SU-DHL-6 (cell line): ENCODE results near the gene SCLT1.

ENCODE experiments used
- EZH2phosphoT487 ChIP-seq: fragments of 200-600 bp; sonication (generic), shearing (Covaris generic); conservative IDR thresholded peaks from 2 replicates; pipeline ENCODE4 v1.6.1; 2018; ENCODE audit warnings: mild to moderate bottlenecking, antibody characterized with exemption, low read length, moderate library complexity, mixed read lengths
- TF ChIP-seq, protein P1 (sequence below): fragments of 200-600 bp; sonication (generic); IDR thresholded peaks from one replicate; pipeline ENCODE4 v1.5.1; 2017; ENCODE audit warnings: antibody characterized with exemption, mild to moderate bottlenecking, low read length, moderate library complexity; ENCODE audit not compliant: insufficient read depth, poor library complexity, severe bottlenecking

DNA sequence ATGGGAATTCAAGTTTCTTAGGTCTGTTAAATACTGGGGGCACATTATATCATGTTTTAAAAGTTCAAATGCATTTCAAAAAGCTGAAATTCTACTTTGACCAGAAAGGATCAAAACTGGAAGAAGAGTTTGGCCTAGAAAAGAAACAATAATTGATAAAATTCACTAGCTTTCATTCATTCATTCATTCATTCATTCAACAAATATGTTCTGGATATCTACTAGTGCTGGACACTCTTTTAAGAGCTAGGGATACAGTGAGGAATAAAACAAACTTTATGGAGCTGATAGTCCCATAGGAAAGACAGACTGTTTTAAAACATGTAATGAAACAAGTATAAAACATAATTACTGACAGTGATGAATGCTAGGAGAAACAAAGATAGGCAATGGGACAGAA is 177.8 kb downstream of the SCLT1 start:
- no peak for TF ChIP-seq EZH2phosphoT487
- TF ChIP-seq, protein P1, sequence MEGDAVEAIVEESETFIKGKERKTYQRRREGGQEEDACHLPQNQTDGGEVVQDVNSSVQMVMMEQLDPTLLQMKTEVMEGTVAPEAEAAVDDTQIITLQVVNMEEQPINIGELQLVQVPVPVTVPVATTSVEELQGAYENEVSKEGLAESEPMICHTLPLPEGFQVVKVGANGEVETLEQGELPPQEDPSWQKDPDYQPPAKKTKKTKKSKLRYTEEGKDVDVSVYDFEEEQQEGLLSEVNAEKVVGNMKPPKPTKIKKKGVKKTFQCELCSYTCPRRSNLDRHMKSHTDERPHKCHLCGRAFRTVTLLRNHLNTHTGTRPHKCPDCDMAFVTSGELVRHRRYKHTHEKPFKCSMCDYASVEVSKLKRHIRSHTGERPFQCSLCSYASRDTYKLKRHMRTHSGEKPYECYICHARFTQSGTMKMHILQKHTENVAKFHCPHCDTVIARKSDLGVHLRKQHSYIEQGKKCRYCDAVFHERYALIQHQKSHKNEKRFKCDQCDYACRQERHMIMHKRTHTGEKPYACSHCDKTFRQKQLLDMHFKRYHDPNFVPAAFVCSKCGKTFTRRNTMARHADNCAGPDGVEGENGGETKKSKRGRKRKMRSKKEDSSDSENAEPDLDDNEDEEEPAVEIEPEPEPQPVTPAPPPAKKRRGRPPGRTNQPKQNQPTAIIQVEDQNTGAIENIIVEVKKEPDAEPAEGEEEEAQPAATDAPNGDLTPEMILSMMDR, result no peak
